ENCODE data around the gene YY1. TPM values are rescaled to one million over a fixed set of nuclear protein-coding genes. Genes with fewer than 3 reads are reported as not detected.

The YY1 gene
- total and polyA plus RNA-seq, 2 of the 8 experiments (the other 6 are each of a cell fraction or from before 2014, with no cell fraction given): 26.4 to 106 TPM

- TF ChIP-seq RFX5 (IDR thresholded peaks at IDR 0.05; ENCODE audit: borderline replicate concordance, low read depth, low read length): no peak
- no peak for TF ChIP-seq ZNF274 (IDR thresholded peaks at IDR 0.05; ENCODE audit: borderline replicate concordance, extremely low read depth, low read length)
- TF ChIP-seq USF2 (IDR thresholded peaks at IDR 0.05; ENCODE audit: low read length): no peak
- no peak for TF ChIP-seq TAF7 (optimal IDR thresholded peaks at IDR 0.05; ENCODE audit: borderline replicate concordance, low read depth, low read length)
Measured at GRCh38 chr14:100325958-100326357, 87.0 kb downstream of the YY1 start (continued).
